T-helper 9 cell (primary cell): ENCODE measurements around the gene ZCCHC14.
A peak's percentile ranks its signal among the peaks of the same experiment; 100 is the strongest.

Source experiments
- DNase-seq: peaks from one replicate; pipeline ENCODE4 v3.0.0-alpha.2; 2020
- total RNA-seq, 2 donors: gene quantifications; one replicate each; lab custom pipeline; 2026; lab: John Stamatoyannopoulos, UW

ZCCHC14 gene
- total RNA-seq: 38.0 to 42.5 reads per million in 2 donors

- peak; percentile 99 for DNase-seq
Measured at GRCh38 chr16:87492721-87493607, at the start of gene ZCCHC14. Gene ZCCHC14 (minus strand): TSS chr16:87493024. CDS start chr16:87492238, 786 bp downstream.

DNA sequence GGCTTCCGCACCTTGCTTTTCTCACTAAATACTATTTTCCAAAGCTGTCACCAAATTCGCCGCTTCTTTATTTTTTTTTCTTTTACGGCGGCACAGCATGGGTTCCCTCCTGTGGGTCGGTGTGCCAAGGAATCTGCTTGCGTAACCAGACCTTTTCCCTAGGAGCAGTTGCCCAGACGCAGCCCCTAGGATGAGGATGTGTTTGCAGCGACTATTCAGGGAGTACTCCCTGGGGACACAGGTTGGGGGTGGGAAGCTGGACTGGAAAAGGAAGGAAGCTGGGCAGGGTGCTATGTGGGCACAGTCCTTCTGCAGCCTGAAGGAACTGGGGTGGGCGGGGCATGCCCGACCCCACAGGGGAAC lies 49.0 kb upstream of the ZCCHC14 start:
- no peak for DNase-seq

GRCh38 chr16:87541147-87541871 lies 48.5 kb upstream of the ZCCHC14 start:
- no peak for DNase-seq

GRCh38 chr16:87540897-87541146 lies 48.0 kb upstream of the ZCCHC14 start:
- no peak for DNase-seq

- DNase-seq: no peak
Measured at GRCh38 chr16:87540072-87540896, 47.5 kb upstream of the ZCCHC14 start.

DNA sequence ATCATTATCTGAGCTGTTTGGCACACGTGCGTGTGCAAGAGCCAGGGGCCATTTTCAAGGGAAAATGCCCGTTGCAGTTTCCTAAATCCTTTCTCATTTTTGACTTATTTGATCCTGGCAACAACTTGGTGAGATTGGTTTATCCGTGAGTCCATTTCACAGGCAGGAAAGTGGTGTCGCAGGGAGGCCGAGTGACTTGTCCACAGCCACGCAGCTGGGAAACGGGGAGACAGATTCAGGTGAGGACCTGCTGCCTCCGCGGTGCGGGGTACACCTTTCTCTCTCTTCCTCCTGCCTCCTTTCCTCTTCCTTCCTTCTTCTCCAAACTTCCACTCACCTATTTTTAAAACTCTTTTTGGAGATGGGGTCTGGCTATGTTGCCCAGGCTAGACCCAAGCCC lies 46.3 kb upstream of the ZCCHC14 start:
- DNase-seq: no peak

- no peak for DNase-seq
Measured at GRCh38 chr16:87538594-87538993, 45.8 kb upstream of the ZCCHC14 start.

DNA sequence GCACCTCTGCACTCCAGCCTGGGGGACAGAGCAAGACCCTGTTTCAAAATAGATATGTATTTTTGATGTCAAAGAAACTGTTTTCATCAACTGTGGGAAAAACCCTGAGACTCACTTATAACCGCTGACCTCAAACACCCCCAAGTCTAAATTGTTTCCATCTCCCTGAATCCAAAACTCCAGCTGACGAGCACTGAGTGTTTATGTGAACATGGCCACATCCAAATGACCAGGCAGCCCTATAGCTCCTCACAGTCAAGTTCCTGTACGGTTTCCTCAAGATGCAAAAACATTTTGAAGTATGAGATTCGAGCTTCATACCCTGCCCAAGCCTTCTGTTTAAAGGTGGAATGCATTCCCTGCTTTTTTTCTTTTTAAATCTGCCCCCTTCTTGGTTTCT lies 45.3 kb upstream of the ZCCHC14 start:
- DNase-seq: no peak

DNA sequence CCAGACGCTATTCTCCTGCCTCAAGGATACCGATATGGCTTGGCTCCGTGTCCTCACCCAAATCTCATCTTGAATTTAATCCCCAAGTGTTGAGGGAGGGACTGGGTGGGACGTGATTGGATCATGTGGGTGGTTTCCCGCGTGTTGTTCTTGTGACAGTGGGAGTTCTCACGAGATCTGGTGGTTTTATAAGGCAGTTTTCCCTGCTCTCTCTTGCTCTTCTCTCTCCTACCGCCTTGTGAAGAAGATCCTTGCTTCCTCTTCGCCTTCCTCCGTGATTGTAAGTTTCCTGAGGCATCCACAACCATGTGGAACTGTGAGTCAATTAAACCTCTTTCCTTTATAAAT lies 43.9 kb upstream of the ZCCHC14 start:
- no peak for DNase-seq

GRCh38 chr16:87535855-87536794 lies 43.3 kb upstream of the ZCCHC14 start:
- DNase-seq: no peak

- DNase-seq: no peak
Measured at GRCh38 chr16:87535457-87535854, 42.6 kb upstream of the ZCCHC14 start.

- DNase-seq: no peak
Measured at GRCh38 chr16:87534751-87535150, 41.9 kb upstream of the ZCCHC14 start.

GRCh38 chr16:87534030-87534653 lies 41.3 kb upstream of the ZCCHC14 start:
- DNase-seq: no peak

DNA sequence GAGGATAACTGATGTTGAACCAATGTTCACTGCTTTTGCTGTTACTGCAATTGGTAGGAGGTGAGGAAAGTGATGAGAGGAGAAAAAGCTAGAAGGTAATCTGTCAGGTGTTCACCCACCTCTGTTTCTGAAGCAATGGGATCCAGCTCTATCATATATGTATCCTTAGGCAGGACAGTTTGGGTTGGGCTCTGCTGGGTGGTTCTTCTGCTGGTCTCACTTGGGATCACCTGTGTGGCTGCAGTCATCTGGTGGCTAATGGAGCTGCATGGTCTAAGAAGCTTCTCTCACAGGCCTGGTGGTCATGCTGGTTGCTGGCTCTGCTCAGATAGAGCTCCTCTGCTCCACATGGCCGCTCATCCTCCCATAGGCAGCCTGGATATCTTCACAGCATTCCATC lies 40.2 kb upstream of the ZCCHC14 start:
- DNase-seq: no peak

GRCh38 chr16:87531418-87531817 lies 38.6 kb upstream of the ZCCHC14 start:
- no peak for DNase-seq

DNA sequence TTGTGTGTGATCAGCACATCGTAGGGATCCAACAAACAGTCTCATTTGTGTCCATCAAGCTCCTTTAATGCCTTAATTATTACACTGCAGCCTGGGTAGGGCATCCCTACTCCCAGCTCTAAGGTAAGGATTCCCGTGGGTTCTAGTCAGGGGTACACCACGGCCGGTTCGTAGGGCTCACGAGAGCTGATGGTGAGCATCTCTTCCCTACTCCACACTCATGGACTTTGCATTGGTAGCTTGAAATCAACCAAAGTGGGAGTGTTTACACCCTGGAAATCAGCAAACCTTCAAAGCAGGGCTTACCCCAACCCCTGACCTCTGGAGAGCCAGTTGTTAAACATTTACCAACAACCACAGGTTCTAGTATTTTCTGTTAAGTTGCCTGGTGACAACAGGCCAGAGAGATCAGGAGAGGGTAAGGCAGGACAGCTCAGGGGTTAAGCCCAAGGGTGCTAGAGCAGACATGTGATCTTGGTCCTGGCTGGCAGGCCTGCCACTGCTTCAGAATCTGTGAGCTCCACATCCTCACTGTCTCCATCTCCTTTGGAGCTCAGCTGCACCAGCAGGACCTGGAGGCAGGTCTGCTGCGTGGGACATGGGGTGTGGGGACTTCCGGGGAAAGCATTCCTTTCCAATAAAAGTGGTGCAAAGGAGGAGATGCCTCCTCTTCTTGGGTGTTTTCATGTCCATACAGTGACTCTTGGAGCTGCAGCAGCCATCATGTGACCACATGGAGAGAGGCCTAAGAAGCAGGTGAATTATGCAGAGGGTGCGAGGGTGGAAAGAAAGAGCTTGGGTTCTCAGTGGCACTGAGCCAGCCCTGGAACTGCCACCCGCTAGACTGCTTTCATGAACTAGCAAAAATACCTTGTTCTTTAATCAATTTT lies 36.1 kb upstream of the ZCCHC14 start:
- DNase-seq: no peak

GRCh38 chr16:87527055-87527724 lies 34.4 kb upstream of the ZCCHC14 start:
- DNase-seq: no peak

- DNase-seq: no peak
Measured at GRCh38 chr16:87526238-87526947, 33.6 kb upstream of the ZCCHC14 start.

DNA sequence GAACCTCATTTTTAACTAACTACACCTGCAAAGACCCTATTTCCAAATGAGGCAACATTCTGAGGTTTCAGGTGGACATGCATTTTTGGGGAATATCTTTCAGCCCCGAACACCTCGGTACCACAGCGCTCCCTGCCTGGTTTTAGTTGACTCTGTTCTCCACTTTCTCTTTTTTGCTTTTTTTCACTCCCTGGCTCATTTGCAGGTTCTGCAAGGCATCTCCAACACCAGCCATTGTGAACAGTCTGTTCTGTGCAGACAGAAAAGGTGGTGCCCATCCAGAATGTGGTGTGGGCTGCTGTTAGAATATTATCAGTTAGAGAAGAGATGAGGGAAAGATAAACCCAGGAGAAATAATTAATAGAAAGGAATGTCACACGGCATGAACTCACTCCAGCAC lies 32.5 kb upstream of the ZCCHC14 start:
- DNase-seq: no peak

DNA sequence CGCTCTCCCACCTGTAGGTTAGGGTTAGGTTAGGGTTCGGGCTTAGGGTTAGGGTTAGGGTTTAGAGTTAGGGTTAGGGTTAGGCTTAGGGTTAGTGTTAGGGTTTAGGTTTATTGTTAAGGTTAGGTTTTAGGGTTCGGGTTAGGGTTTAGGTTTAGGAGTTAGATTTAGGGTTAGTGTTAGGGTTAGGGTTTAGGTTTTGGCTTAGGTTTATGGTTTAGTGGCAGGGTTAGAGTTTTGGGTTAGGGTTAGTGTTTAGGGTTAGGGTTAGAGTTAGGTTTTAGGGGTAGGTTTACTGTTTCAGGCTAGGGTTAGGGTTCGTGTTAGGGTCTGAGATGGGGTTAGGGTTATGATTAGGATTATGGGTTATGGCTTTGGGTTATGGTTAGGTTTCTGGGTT lies 31.6 kb upstream of the ZCCHC14 start:
- DNase-seq: no peak
